Fibroblast of villous mesenchyme (primary cell): ENCODE data around the gene LRRN3. TPM values are rescaled to one million over a fixed set of nuclear protein-coding genes. Genes with fewer than 3 reads are reported as not detected.

Source experiments
- DNase-seq: peaks from one replicate; pipeline ENCODE4 v3.0.0-alpha.2; 2010; ENCODE audit warnings: low read depth
- H3K4me3 ChIP-seq: 2 replicates; pipeline ENCODE4 v1.5.1; 2011; ENCODE audit warnings: low read depth, mild to moderate bottlenecking, low read length
- total RNA-seq: library from RNA; depleted of rRNA; stranded (reverse); fragments of >200 nt; gene quantifications from 2 replicates; pipeline ENCODE4 v1.2.3, GENCODE V29; 2012
- TF ChIP-seq, protein P1 (sequence below): IDR thresholded peaks from 2 replicates; pipeline ENCODE4 v1.5.1; 2012; ENCODE audit warnings: low read depth, mild to moderate bottlenecking, low read length; ENCODE audit not compliant: insufficient read depth

Gene LRRN3
- total RNA-seq, 1 donor = 0.86 TPM

- TF ChIP-seq, protein P1, sequence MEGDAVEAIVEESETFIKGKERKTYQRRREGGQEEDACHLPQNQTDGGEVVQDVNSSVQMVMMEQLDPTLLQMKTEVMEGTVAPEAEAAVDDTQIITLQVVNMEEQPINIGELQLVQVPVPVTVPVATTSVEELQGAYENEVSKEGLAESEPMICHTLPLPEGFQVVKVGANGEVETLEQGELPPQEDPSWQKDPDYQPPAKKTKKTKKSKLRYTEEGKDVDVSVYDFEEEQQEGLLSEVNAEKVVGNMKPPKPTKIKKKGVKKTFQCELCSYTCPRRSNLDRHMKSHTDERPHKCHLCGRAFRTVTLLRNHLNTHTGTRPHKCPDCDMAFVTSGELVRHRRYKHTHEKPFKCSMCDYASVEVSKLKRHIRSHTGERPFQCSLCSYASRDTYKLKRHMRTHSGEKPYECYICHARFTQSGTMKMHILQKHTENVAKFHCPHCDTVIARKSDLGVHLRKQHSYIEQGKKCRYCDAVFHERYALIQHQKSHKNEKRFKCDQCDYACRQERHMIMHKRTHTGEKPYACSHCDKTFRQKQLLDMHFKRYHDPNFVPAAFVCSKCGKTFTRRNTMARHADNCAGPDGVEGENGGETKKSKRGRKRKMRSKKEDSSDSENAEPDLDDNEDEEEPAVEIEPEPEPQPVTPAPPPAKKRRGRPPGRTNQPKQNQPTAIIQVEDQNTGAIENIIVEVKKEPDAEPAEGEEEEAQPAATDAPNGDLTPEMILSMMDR = no peak
- no peak overlapping the region for H3K4me3 ChIP-seq
- DNase-seq = no peak
Observed at GRCh38 chr7:111147708-111148533, 57.0 kb downstream of the LRRN3 start.

- DNase-seq = no peak
- TF ChIP-seq, protein P1 = no peak
- H3K4me3 ChIP-seq = no peak overlapping the region
Observed at GRCh38 chr7:111150709-111151108, 59.8 kb downstream of the LRRN3 start.

GRCh38 chr7:111159426-111159825 lies 68.5 kb downstream of the LRRN3 start:
- TF ChIP-seq, protein P1 = no peak
- DNase-seq = peak; percentile 54
- H3K4me3 ChIP-seq = no peak overlapping the region

- TF ChIP-seq, protein P1 = no peak
- H3K4me3 ChIP-seq = no peak overlapping the region
- DNase-seq = no peak
Observed at GRCh38 chr7:111160297-111160696, 69.4 kb downstream of the LRRN3 start.

- H3K4me3 ChIP-seq = no peak overlapping the region
- no peak for DNase-seq
- TF ChIP-seq, protein P1 = no peak
Observed at GRCh38 chr7:111162692-111163091, 71.8 kb downstream of the LRRN3 start.

GRCh38 chr7:111164442-111164841 lies 73.5 kb downstream of the LRRN3 start:
- DNase-seq = no peak
- H3K4me3 ChIP-seq = no peak overlapping the region
- TF ChIP-seq, protein P1 = no peak
